Mucosa of descending colon (tissue), 3 donors: ENCODE data around the gene ILK. TPM values are rescaled to one million over a fixed set of nuclear protein-coding genes. Genes with fewer than 3 reads are reported as not detected.

Experiments
- ATAC-seq: fragments of 200-7000 bp; cut with Tn5 transposase; one replicate; pipeline ENCODE4 v1.9.1; 2020; ENCODE audit warnings: mild to moderate bottlenecking, moderate library complexity
- DNase-seq, 3 donors: peaks; one replicate each; pipeline ENCODE4 v3.0.0-alpha.2; 2020
- H3K36me3 ChIP-seq: fragments of 200-600 bp; one replicate; pipeline ENCODE4 v1.8.0; 2021; ENCODE audit warnings: low read depth, mild to moderate bottlenecking
- H3K4me1 ChIP-seq: fragments of 200-600 bp; one replicate; pipeline ENCODE4 v1.8.0; 2021; ENCODE audit warnings: low read depth, mild to moderate bottlenecking
- H3K4me3 ChIP-seq: fragments of 200-600 bp; one replicate; pipeline ENCODE4 v1.8.0; 2021; ENCODE audit warnings: mild to moderate bottlenecking
- H3K9me3 ChIP-seq: fragments of 200-600 bp; one replicate; pipeline ENCODE4 v1.8.0; 2021; ENCODE audit warnings: mild to moderate bottlenecking
- intact Hi-C, 2 donors: fragments of 100-400 bp; cut with DNase I in 1 of 2; cut with micrococcal nuclease in 1 of 2; formaldehyde crosslinking; loops; one replicate each; pipeline versions ENCODE4 v1.11.0 to v1.11.1; 2022; cut with DNase I, micrococcal nuclease
- total RNA-seq, 3 donors: library from RNA; stranded (reverse); fragmentation: NEBNext Ultra II Directional in 2 of 3; extraction: Animal tissue kit (Norgen Biotek cat#: 25700) in 2 of 3; gene quantifications; one replicate each; pipeline versions ENCODE4 v1.2.1 to v1.2.4, GENCODE V29; 2021 to 2023
- TF ChIP-seq, protein P1 (sequence below): fragments of 200-600 bp; IDR thresholded peaks from one replicate; pipeline ENCODE4 v1.8.0; 2022; ENCODE audit warnings: antibody characterized with exemption, mild to moderate bottlenecking
- donor health status: DM: no; HTN: no; CAD: no; lungs with moderate emphysema.
- donor health status: DM: no; HTN: no; CAD: no.
- donor health status: DM: no; HTN: yes; CAD: no.

Gene ILK
- total RNA-seq, 3 donors from 2014 or later: 113 to 323 (median 115) TPM

DNA sequence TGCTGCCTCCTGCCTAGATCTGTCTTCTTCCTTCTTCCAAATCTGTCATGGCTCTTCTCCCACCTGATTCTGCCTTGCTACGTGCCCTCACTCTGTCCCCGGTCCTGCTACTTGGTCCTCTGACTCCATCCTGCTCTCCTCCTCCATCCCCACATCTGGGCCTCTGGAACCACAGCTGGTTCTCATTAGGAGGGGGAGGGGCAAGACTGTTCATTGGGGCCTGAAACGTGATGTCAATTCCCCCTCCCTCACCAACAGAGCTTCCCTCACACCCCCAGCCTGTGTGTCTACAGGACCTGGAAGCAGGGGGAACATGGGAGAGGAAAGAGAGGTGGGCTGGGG, 43.0 kb downstream of the ILK start:
- intact Hi-C loops: no loop called here
- peaks cover 15% of the 10 kb centered on the region for H3K4me1 ChIP-seq
- TF ChIP-seq, protein P1, sequence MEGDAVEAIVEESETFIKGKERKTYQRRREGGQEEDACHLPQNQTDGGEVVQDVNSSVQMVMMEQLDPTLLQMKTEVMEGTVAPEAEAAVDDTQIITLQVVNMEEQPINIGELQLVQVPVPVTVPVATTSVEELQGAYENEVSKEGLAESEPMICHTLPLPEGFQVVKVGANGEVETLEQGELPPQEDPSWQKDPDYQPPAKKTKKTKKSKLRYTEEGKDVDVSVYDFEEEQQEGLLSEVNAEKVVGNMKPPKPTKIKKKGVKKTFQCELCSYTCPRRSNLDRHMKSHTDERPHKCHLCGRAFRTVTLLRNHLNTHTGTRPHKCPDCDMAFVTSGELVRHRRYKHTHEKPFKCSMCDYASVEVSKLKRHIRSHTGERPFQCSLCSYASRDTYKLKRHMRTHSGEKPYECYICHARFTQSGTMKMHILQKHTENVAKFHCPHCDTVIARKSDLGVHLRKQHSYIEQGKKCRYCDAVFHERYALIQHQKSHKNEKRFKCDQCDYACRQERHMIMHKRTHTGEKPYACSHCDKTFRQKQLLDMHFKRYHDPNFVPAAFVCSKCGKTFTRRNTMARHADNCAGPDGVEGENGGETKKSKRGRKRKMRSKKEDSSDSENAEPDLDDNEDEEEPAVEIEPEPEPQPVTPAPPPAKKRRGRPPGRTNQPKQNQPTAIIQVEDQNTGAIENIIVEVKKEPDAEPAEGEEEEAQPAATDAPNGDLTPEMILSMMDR: no peak
- no peaks in the 10 kb centered on the region for H3K36me3 ChIP-seq
- H3K9me3 ChIP-seq: no peaks in the 10 kb centered on the region
- DNase-seq (peak in 2 of 3 donors; percentile 34), ATAC-seq (peak; percentile 28)
- H3K4me3 ChIP-seq: no peak overlapping the region

DNA sequence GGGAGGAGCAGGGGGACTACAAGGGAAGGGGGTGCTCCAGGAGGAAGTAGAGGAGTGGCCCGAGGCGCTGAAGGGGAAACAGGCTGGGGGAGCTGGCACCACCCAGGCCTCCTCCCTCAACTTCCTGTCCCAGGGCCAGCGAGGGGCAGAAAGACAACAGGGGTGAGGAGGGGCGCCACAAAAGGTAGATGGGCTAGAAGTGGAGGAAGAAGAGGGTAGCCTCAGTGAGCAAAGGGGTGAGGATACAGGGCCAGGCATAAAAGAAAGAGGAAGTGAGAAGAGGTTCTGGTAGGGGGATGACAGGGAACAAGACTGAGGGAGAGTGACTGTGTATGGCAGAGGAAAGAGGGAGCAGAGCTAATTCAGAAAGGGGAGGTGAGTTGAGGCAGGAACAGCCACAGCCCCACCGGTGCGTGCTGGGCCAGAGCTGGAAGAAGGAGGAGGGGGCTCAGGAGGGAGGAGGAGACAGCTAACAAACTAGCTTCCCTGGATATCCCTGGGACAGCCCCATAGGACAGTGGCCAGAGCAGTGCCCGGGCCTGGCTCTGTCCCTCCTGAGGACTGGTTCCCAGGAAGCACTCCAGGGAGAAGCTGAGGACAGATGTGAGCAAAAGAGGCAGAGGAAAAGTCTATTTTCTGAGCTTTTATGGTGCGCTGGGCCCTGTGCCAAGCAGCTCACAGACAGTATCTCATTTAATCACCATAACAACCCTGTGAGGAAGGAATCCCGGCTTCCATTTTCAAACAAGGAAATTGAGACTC, 43.5 kb downstream of the ILK start:
- Histone ChIP-seq H3K4me3 (no peak overlapping the region), H3K4me1 (peaks cover 15% of the 10 kb centered on the region), H3K36me3 (no peaks in the 10 kb centered on the region), H3K9me3 (no peaks in the 10 kb centered on the region)
- ATAC-seq (peak; percentile 58), DNase-seq (peak; percentile 38 to 72 (median 45))
- intact Hi-C loops: no loop called here
- TF ChIP-seq, protein P1: no peak

DNA sequence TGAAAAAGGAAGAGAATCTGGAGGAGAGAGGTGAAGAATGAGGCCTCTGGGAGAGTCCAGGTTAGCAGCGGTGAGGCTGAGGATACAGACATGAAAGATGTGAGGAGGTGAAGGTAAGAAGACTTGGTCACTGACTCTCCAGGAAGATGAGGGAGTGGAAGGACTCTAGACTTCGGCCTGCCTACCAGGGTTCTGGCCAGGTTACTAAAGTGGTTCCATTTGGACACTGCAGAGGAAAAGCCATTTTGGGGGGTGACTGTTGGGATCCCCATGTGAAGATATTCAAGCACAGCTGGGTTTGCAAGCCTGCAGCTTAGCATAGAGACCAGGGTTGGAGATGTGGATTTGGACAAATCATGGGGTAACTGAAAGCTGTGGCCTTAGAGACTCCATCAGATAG, 44.3 kb downstream of the ILK start:
- H3K4me3 ChIP-seq: no peak overlapping the region
- DNase-seq: no peak
- TF ChIP-seq, protein P1: no peak

DNA sequence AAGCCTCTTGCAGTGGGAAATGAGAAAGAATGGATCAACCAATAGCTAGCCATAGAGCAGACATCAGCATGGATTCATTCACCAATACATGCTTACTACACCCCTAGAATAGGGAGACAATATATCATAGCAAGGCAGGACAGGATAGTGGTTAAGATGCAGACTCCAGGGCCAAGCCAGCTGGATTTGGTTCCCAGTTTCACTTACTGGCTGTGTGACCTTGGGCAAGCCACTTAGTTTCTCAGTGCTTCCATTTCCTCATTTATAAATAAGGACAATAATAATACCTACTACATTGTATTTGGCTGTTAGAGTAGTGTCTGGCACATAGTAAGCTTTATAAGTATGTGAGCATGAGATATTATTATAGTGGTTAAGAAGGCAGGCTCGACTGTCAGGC, 44.9 kb downstream of the ILK start:
- Histone ChIP-seq H3K4me3 (no peak overlapping the region), H3K36me3 (no peaks in the 10 kb centered on the region), H3K4me1 (peaks cover 15% of the 10 kb centered on the region), H3K9me3 (no peaks in the 10 kb centered on the region)
- TF ChIP-seq, protein P1: no peak
- DNase-seq: no peak
- ATAC-seq: no peak
- intact Hi-C loops: no loop called here

More for the DNA sequence above, 44.3 kb downstream of the ILK start:
- no peak for ATAC-seq
- H3K4me1 ChIP-seq: peaks cover 15% of the 10 kb centered on the region
- no peaks in the 10 kb centered on the region for H3K36me3 ChIP-seq
- intact Hi-C loops: no loop called here
- no peaks in the 10 kb centered on the region for H3K9me3 ChIP-seq

DNA sequence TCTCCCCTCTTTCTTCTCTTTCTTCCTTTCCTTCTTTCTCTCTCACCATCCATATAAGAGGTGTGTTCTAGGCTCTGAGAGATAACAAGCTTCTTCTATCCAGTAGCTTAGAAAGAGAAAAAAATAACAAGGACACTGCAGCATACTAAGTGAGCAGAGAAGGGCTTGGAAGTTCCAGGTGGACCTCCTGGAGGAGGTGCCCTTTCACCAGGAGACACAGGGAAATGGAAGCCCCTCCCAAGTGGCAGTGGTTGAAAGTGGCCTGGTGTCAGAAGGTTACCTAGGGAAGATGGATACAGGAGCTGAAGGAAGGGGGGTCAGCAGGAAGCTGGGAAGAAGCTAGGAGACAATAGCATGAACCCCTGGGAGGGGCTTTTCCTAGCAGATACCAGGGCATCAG, 46.5 kb downstream of the ILK start:
- intact Hi-C loops: no loop called here
- no peak for DNase-seq
- TF ChIP-seq, protein P1: no peak
- Histone ChIP-seq H3K36me3 (no peaks in the 10 kb centered on the region), H3K4me3 (no peak overlapping the region), H3K4me1 (peaks cover 15% of the 10 kb centered on the region), H3K9me3 (no peaks in the 10 kb centered on the region)
- ATAC-seq: no peak
